Calu3 (cell line): Measurements from ENCODE around the gene CDH11. TPM values are rescaled to one million over a fixed set of nuclear protein-coding genes. Genes with fewer than 3 reads are reported as not detected.

Experiments used
- BruUV-seq: library from RNA; stranded (reverse); fragments of 400-500 nt; replicated peaks from 2 replicates; lab custom pipeline; 2021; lab: Mats Ljungman, UMichigan
- CTCF ChIA-PET: fragments of 300-600 bp; sonication (Branson Sonifier 250); formaldehyde crosslinking; loops from one replicate; lab custom pipeline; 2022; ENCODE audit warnings: antibody characterized with exemption; lab: Charles Lee
- DNase-seq: peaks from one replicate; pipeline ENCODE4 v3.0.0; 2022
- H3K27ac Mint-ChIP-seq: one replicate; pipeline ENCODE4 v1.8.0; 2022; ENCODE audit warnings: mixed read lengths; ENCODE audit not compliant: unreplicated experiment
- H3K27me3 Mint-ChIP-seq: one replicate; pipeline ENCODE4 v1.8.0; 2022; ENCODE audit warnings: mixed read lengths; ENCODE audit not compliant: unreplicated experiment
- H3K36me3 Mint-ChIP-seq: one replicate; pipeline ENCODE4 v1.8.0; 2022; ENCODE audit warnings: mild to moderate bottlenecking, moderate library complexity, mixed read lengths; ENCODE audit not compliant: insufficient read depth, unreplicated experiment
- H3K4me1 Mint-ChIP-seq: one replicate; pipeline ENCODE4 v1.8.0; 2022; ENCODE audit warnings: mild to moderate bottlenecking, low read depth, mixed read lengths; ENCODE audit not compliant: unreplicated experiment
- H3K4me3 Mint-ChIP-seq: one replicate; pipeline ENCODE4 v1.8.0; 2022; ENCODE audit warnings: mild to moderate bottlenecking, low read depth, moderate library complexity, mixed read lengths; ENCODE audit not compliant: unreplicated experiment
- H3K9me3 Mint-ChIP-seq: one replicate; pipeline ENCODE4 v1.8.0; 2022; ENCODE audit warnings: low read depth, mixed read lengths; ENCODE audit not compliant: unreplicated experiment
- CTCF ChIP-seq: fragments of 200-600 bp; IDR thresholded peaks from one replicate; pipeline ENCODE4 v1.8.0; 2022; ENCODE audit warnings: antibody characterized with exemption; ENCODE audit not compliant: unreplicated experiment
- intact Hi-C: fragments of 100-400 bp; cut with micrococcal nuclease; formaldehyde crosslinking; loops from one replicate; pipeline ENCODE4 v1.10.0; 2022; ENCODE audit not compliant: unreplicated experiment
- total RNA-seq: library from RNA; stranded (reverse); gene quantifications from 2 replicates; pipeline ENCODE4 v1.2.3, GENCODE V29; 2022

CDH11 gene
- total RNA-seq, 1 experiment from 2014 or later, result not detected

- Mint-ChIP-seq H3K27ac (no peak overlapping the region), H3K4me1 (no peaks in the 10 kb centered on the region), H3K4me3 (no peak overlapping the region), H3K9me3 (no peaks in the 10 kb centered on the region), H3K27me3 (no peaks in the 10 kb centered on the region), H3K36me3 (no peaks in the 10 kb centered on the region)
- DNase-seq, result no peak
- intact Hi-C loops, result loop anchor here (10.0 kb wide), 1 partner anchor 1163 kb away; no protein-coding TSS in a partner anchor
- no peak for TF ChIP-seq CTCF
- no TSS peak for BruUV-seq
- CTCF ChIA-PET, result interaction anchor here (0.7 kb wide), 1 partner anchor 18 kb away, joined by 4 read pairs; no protein-coding TSS in a partner anchor
Observed at GRCh38 chr16:65111306-65111705, 10.6 kb downstream of the CDH11 start.

DNA sequence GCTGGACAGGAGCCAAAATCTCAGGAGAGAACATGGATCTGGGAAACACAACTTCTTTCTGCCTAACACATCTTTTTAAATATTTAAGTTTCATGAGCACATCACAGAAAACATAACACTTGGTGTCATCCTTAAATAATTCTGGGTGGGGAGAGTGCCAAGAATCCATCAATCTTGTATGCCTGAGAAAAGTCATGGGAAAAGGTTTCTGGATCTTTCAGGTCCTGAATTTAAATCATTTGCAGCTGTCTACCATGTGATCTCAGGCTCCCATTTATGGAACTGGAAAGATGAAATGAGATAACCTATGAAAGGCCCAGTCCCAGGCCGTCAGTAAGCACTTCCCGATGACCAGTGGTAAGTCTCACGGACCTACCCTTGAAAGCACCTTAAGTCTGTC lies 15.1 kb downstream of the CDH11 start:
- BruUV-seq, result no TSS peak

GRCh38 chr16:65105171-65105570 lies 16.7 kb downstream of the CDH11 start:
- Mint-ChIP-seq H3K4me3 (no peak overlapping the region), H3K4me1 (no peaks in the 10 kb centered on the region), H3K36me3 (no peaks in the 10 kb centered on the region), H3K27me3 (no peaks in the 10 kb centered on the region), H3K9me3 (peaks cover 8% of the 10 kb centered on the region), H3K27ac (no peak overlapping the region)
- TF ChIP-seq CTCF, result no peak
- CTCF ChIA-PET, result no interaction called here
- intact Hi-C loops, result no loop called here
- no TSS peak for BruUV-seq
- DNase-seq, result no peak

More for the DNA sequence above, 15.1 kb downstream of the CDH11 start:
- H3K4me1 Mint-ChIP-seq, result no peaks in the 10 kb centered on the region
- CTCF ChIA-PET, result no interaction called here
- intact Hi-C loops, result no loop called here
- DNase-seq, result no peak
- no peak overlapping the region for H3K27ac Mint-ChIP-seq
- H3K4me3 Mint-ChIP-seq, result no peak overlapping the region
- H3K27me3 Mint-ChIP-seq, result no peaks in the 10 kb centered on the region
- no peaks in the 10 kb centered on the region for H3K36me3 Mint-ChIP-seq
- no peak for TF ChIP-seq CTCF
- peaks cover 4% of the 10 kb centered on the region for H3K9me3 Mint-ChIP-seq

DNA sequence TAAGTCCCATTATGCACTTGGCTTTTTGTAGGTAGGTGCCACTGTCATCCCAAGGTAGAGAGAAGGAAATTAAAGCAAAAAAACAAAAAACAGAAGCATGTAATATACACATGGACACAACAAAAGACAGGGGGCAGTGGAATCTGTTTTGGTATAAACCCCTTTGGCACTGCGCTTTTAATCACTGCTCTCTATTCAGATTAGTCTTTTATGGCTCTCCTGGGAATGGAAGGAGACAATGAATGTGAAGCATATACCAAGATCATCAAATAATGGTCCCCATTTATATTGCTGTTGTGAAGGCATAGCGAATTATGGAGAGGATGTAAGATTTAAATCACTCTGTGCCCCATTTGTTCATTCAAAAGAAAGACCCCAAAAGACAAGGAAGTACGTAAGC lies 17.4 kb downstream of the CDH11 start:
- no peak overlapping the region for H3K27ac Mint-ChIP-seq
- intact Hi-C loops, result no loop called here
- no peaks in the 10 kb centered on the region for H3K4me1 Mint-ChIP-seq
- CTCF ChIA-PET, result no interaction called here
- H3K9me3 Mint-ChIP-seq, result peaks cover 14% of the 10 kb centered on the region
- no TSS peak for BruUV-seq
- TF ChIP-seq CTCF, result no peak
- H3K27me3 Mint-ChIP-seq, result no peaks in the 10 kb centered on the region
- DNase-seq, result no peak
- no peak overlapping the region for H3K4me3 Mint-ChIP-seq
- H3K36me3 Mint-ChIP-seq, result no peaks in the 10 kb centered on the region
